IMR-90 (cell line): Measurements from ENCODE around the gene CEP135. TPM values are rescaled to one million over a fixed set of nuclear protein-coding genes. Genes with fewer than 3 reads are reported as not detected.

Experiments
- ATAC-seq: fragments of 200-7000 bp; cut with Tn5 transposase; 2 replicates; pipeline ENCODE4 v1.9.1; 2020; ENCODE audit warnings: low read depth, mild to moderate bottlenecking, moderate library complexity
- BruUV-seq: library from RNA; stranded (reverse); fragments of 400-500 nt; replicated peaks from 2 replicates; lab custom pipeline; 2021; lab: Mats Ljungman, UMichigan
- CTCF ChIA-PET: fragments of 300-600 bp; formaldehyde crosslinking; extraction: SDS; loops from one replicate; lab custom pipeline; 2021; ENCODE audit warnings: antibody characterized with exemption; lab: Yijun Ruan, JAX
- POLR2A ChIA-PET: fragments of 300-600 bp; sonication (Branson Sonifier 250); formaldehyde crosslinking; loops from one replicate; lab custom pipeline; 2022; ENCODE audit warnings: antibody characterized with exemption; ENCODE audit not compliant: unreplicated experiment; lab: Charles Lee
- DNase-seq: peaks from one replicate; pipeline ENCODE4 v3.0.0; 2013
- H2AFZ ChIP-seq: replicated peaks from 2 replicates; pipeline ENCODE3; 2013; ENCODE audit warnings: low read length, mild to moderate bottlenecking; ENCODE audit not compliant: poor library complexity
- H2AK5ac ChIP-seq: 2 replicates; pipeline ENCODE4 v1.6.1; 2013; ENCODE audit warnings: low read depth, low read length, inconsistent platforms
- H2AK9ac ChIP-seq: replicated peaks from 2 replicates; pipeline ENCODE3; 2013; ENCODE audit warnings: mild to moderate bottlenecking, low read depth, low read length, moderate library complexity; ENCODE audit not compliant: poor library complexity
- H2BK120ac ChIP-seq: 2 replicates; pipeline ENCODE4 v1.6.1; 2013; ENCODE audit warnings: low read depth, low read length, inconsistent platforms
- H2BK15ac ChIP-seq: 3 replicates; pipeline ENCODE4 v1.6.1; 2013; ENCODE audit warnings: low read depth, low read length, inconsistent platforms
- H2BK20ac ChIP-seq: 2 replicates; pipeline ENCODE4 v1.6.1; 2013; ENCODE audit warnings: low read depth, mild to moderate bottlenecking, inconsistent platforms, low read length, moderate library complexity
- H2BK5ac ChIP-seq: 2 replicates; pipeline ENCODE4 v1.6.1; 2013; ENCODE audit warnings: mild to moderate bottlenecking, low read depth, low read length, inconsistent platforms; ENCODE audit not compliant: poor library complexity, severe bottlenecking
- H3K14ac ChIP-seq: replicated peaks from 2 replicates; pipeline ENCODE4 v1.6.1; 2013; ENCODE audit warnings: low read depth, low read length, inconsistent platforms
- H3K18ac ChIP-seq: 2 replicates; pipeline ENCODE4 v1.6.1; 2013; ENCODE audit warnings: low read depth, low read length, control low read depth
- H3K23ac ChIP-seq: 2 replicates; pipeline ENCODE4 v1.6.1; 2013; ENCODE audit warnings: low read depth, low read length, inconsistent platforms
- H3K27ac ChIP-seq: 2 replicates; pipeline ENCODE4 v1.5.1; 2013; ENCODE audit warnings: mild to moderate bottlenecking, control low read depth, low read length; ENCODE audit not compliant: insufficient read depth
- H3K27me3 ChIP-seq: 2 replicates; pipeline ENCODE4 v1.6.1; 2013; ENCODE audit warnings: low read length; ENCODE audit not compliant: control insufficient read depth, insufficient read depth
- H3K36me3 ChIP-seq: 2 replicates; pipeline ENCODE4 v1.6.1; 2013; ENCODE audit warnings: low read length, mixed read lengths; ENCODE audit not compliant: control insufficient read depth, insufficient read depth
- H3K4ac ChIP-seq: 2 replicates; pipeline ENCODE4 v1.6.1; 2013; ENCODE audit warnings: low read depth, low read length, inconsistent platforms
- H3K4me1 ChIP-seq: 2 replicates; pipeline ENCODE4 v1.6.1; 2013; ENCODE audit warnings: low read length, mixed read lengths; ENCODE audit not compliant: control insufficient read depth, insufficient read depth
- H3K4me2 ChIP-seq: 2 replicates; pipeline ENCODE4 v1.6.1; 2013; ENCODE audit warnings: low read depth, mild to moderate bottlenecking, control low read depth, low read length, moderate library complexity
- H3K4me3 ChIP-seq: 2 replicates; pipeline ENCODE4 v1.5.1; 2013; ENCODE audit warnings: low read depth, mild to moderate bottlenecking, control low read depth, low read length, moderate library complexity; ENCODE audit not compliant: insufficient read depth
- H3K56ac ChIP-seq: 2 replicates; pipeline ENCODE4 v1.6.1; 2013; ENCODE audit warnings: low read length, inconsistent platforms; ENCODE audit not compliant: insufficient read depth; ENCODE audit errors: extremely low read depth
- H3K79me1 ChIP-seq, 2 experiments: 2 replicates each; pipeline ENCODE4 v1.6.1; 2013; ENCODE audit warnings: low read length in 2 of 2, inconsistent platforms in 1 of 2, low read depth in 1 of 2
- H3K9ac ChIP-seq: 2 replicates; pipeline ENCODE4 v1.6.1; 2013; ENCODE audit warnings: low read depth, low read length, control low read depth
- H3K9me1 ChIP-seq: 2 replicates; pipeline ENCODE4 v1.6.1; 2013; ENCODE audit warnings: low read length, inconsistent platforms; ENCODE audit not compliant: insufficient read depth
- H3K9me3 ChIP-seq: 2 replicates; pipeline ENCODE4 v1.6.1; 2013; ENCODE audit warnings: low read length; ENCODE audit not compliant: control insufficient read depth, insufficient read depth
- H4K20me1 ChIP-seq: 2 replicates; pipeline ENCODE4 v1.6.1; 2013; ENCODE audit warnings: low read length, inconsistent platforms; ENCODE audit not compliant: insufficient read depth
- H4K5ac ChIP-seq: 2 replicates; pipeline ENCODE4 v1.6.1; 2013; ENCODE audit warnings: mild to moderate bottlenecking, low read depth, low read length, control low read depth
- H4K8ac ChIP-seq, 2 experiments: 2 replicates each; pipeline ENCODE4 v1.6.1; 2013; ENCODE audit warnings: low read depth in 2 of 2, low read length in 2 of 2, control low read depth in 1 of 2, inconsistent platforms in 1 of 2
- H4K91ac ChIP-seq: 2 replicates; pipeline ENCODE4 v1.6.1; 2013; ENCODE audit warnings: low read depth, low read length, inconsistent platforms; ENCODE audit not compliant: insufficient read depth
- ELK1 ChIP-seq: fragments of 150-350 bp; IDR thresholded peaks from 2 replicates; pipeline ENCODE4 v1.6.1; 2016; ENCODE audit warnings: low read depth, mild to moderate bottlenecking, low read length, moderate library complexity, borderline replicate concordance
- MAZ ChIP-seq: IDR thresholded peaks from 2 replicates; pipeline ENCODE4 v1.6.1; 2012; ENCODE audit warnings: low read depth, mild to moderate bottlenecking, low read length, improper control_type of control experiment, moderate library complexity, borderline replicate concordance
- MXI1 ChIP-seq: IDR thresholded peaks from 2 replicates; pipeline ENCODE4 v1.6.1; 2012; ENCODE audit warnings: low read depth, mild to moderate bottlenecking, low read length, moderate library complexity, borderline replicate concordance
- NFE2L2 ChIP-seq: fragments of 150-350 bp; IDR thresholded peaks from 2 replicates; pipeline ENCODE4 v1.6.1; 2016; ENCODE audit warnings: low read depth, mild to moderate bottlenecking, low read length
- POLR2A ChIP-seq: IDR thresholded peaks from 2 replicates; pipeline ENCODE4 v1.6.1; 2012; ENCODE audit warnings: mild to moderate bottlenecking, low read depth, low read length
- SMC3 ChIP-seq: fragments of 150-350 bp; IDR thresholded peaks from 2 replicates; pipeline ENCODE4 v1.6.1; 2016; ENCODE audit warnings: low read depth, mild to moderate bottlenecking, antibody characterized with exemption, low read length, moderate library complexity
- WGBS, 2 experiments: methylation state at CpG; one replicate each; pipeline versions ENCODE4 v1.1.5 to v1.1.7; 2013; ENCODE audit warnings: missing lambda C conversion rate in 2 of 2; ENCODE audit not compliant: insufficient read length in 1 of 2; ENCODE audit errors: extremely low coverage in 2 of 2; 5-methylcytosine and 5-hydroxymethylcytosine counted together
- dilution Hi-C: fragments of 300-500 bp; cut with HindIII; formaldehyde crosslinking; loops from one replicate; pipeline ENCODE4 v1.14.3; 2018; ENCODE audit warnings: low sequenced_read_pairs; ENCODE audit not compliant: unreplicated experiment
- in situ Hi-C: fragments of 300-500 bp; cut with MboI; formaldehyde crosslinking; loops from 3 replicates; pipeline ENCODE4 v1.14.3; 2019; ENCODE audit warnings: low sequenced_read_pairs, inconsistent platforms, mixed read lengths
- intact Hi-C: fragments of 100-400 bp; cut with micrococcal nuclease; formaldehyde crosslinking; loops from 2 replicates; pipeline ENCODE4 v1.10.0; 2022
- polyA plus RNA-seq, 3 experiments: library from polyadenylated mRNA; depleted of rRNA; stranded (reverse); fragments of >200 nt; gene quantifications; 2 replicates each; pipeline ENCODE4 v1.2.3, GENCODE V29; 2012; ENCODE audit warnings: low replicate concordance in 1 of 3
- total RNA-seq: library from RNA; depleted of rRNA; stranded (reverse); fragments of >200 nt; gene quantifications from 2 replicates; pipeline ENCODE4 v1.2.3, GENCODE V29; 2012
- TF ChIP-seq, protein P1 (sequence below): fragments of 150-350 bp; IDR thresholded peaks from 2 replicates; pipeline ENCODE4 v1.6.1; 2017; ENCODE audit warnings: mild to moderate bottlenecking, antibody characterized with exemption, low read length, low read depth

The CEP135 gene
- total and polyA plus RNA-seq, 2 of the 4 experiments (the other 2 are of a cell fraction), result 2.7 to 3.2 TPM

- no peak overlapping the region for H2BK20ac ChIP-seq
- no peaks in the 10 kb centered on the region for H4K20me1 ChIP-seq
- H4K5ac ChIP-seq, result no peak overlapping the region
- no peak overlapping the region for H2AFZ ChIP-seq
- no peak overlapping the region for H3K56ac ChIP-seq
- dilution Hi-C loops, result no loop called here
- H3K9me1 ChIP-seq, result no peaks in the 10 kb centered on the region
- no peak for TF ChIP-seq MAZ
- TF ChIP-seq NFE2L2, result no peak
- no peak for TF ChIP-seq POLR2A
- TF ChIP-seq MXI1, result no peak
- TF ChIP-seq SMC3, result no peak
- no peak for TF ChIP-seq ELK1
- TF ChIP-seq, protein P1, sequence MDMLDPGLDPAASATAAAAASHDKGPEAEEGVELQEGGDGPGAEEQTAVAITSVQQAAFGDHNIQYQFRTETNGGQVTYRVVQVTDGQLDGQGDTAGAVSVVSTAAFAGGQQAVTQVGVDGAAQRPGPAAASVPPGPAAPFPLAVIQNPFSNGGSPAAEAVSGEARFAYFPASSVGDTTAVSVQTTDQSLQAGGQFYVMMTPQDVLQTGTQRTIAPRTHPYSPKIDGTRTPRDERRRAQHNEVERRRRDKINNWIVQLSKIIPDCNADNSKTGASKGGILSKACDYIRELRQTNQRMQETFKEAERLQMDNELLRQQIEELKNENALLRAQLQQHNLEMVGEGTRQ, result no peak
- no peak overlapping the region for H4K91ac ChIP-seq
- no peak overlapping the region for H3K4ac ChIP-seq
- intact Hi-C loops, result no loop called here
- no peaks in the 10 kb centered on the region for H3K79me1 ChIP-seq
- in situ Hi-C loops, result no loop called here
- H2BK5ac ChIP-seq, result no peak overlapping the region
- no peak overlapping the region for H2BK15ac ChIP-seq
- no peak for ATAC-seq
- H3K4me3 ChIP-seq, result no peak overlapping the region
- no peak overlapping the region for H3K14ac ChIP-seq
- no peak overlapping the region for H3K23ac ChIP-seq
- no CpG with 5 or more reads among the region's 3 CpGs for WGBS, 2 experiments
- peaks cover 2% of the 10 kb centered on the region; the same call in 1 of the 2 replicates for H3K36me3 ChIP-seq
- H3K9me3 ChIP-seq, result no peaks in the 10 kb centered on the region
- no TSS peak for BruUV-seq
- H3K4me2 ChIP-seq, result no peak overlapping the region
- DNase-seq, result no peak
- H3K27me3 ChIP-seq, result no peaks in the 10 kb centered on the region
- no peak overlapping the region for H2AK9ac ChIP-seq
- ChIA-PET CTCF (no interaction called here), POLR2A (no interaction called here)
- no peak overlapping the region for H3K9ac ChIP-seq
- no peak overlapping the region for H2BK120ac ChIP-seq
- no peak overlapping the region for H4K8ac ChIP-seq
- H3K18ac ChIP-seq, result no peak overlapping the region
- no peaks in the 10 kb centered on the region for H3K4me1 ChIP-seq
- no peak overlapping the region for H3K27ac ChIP-seq
- no peak overlapping the region for H2AK5ac ChIP-seq
Observed at GRCh38 chr4:55980725-55981124, 32.0 kb downstream of the CEP135 start.
